IMR-90 (cell line): ENCODE data around the gene TAF1A. TPM values are rescaled to one million over a fixed set of nuclear protein-coding genes. Genes with fewer than 3 reads are reported as not detected.

Experiments used
- ATAC-seq: fragments of 200-7000 bp; cut with Tn5 transposase; 2 replicates; pipeline ENCODE4 v1.9.1; 2020; ENCODE audit warnings: low read depth, mild to moderate bottlenecking, moderate library complexity
- BruUV-seq: library from RNA; stranded (reverse); fragments of 400-500 nt; replicated peaks from 2 replicates; lab custom pipeline; 2021; lab: Mats Ljungman, UMichigan
- CTCF ChIA-PET: fragments of 300-600 bp; formaldehyde crosslinking; extraction: SDS; loops from one replicate; lab custom pipeline; 2021; ENCODE audit warnings: antibody characterized with exemption; lab: Yijun Ruan, JAX
- POLR2A ChIA-PET: fragments of 300-600 bp; sonication (Branson Sonifier 250); formaldehyde crosslinking; loops from one replicate; lab custom pipeline; 2022; ENCODE audit warnings: antibody characterized with exemption; ENCODE audit not compliant: unreplicated experiment; lab: Charles Lee
- DNase-seq: peaks from one replicate; pipeline ENCODE4 v3.0.0; 2013
- H2AFZ ChIP-seq: replicated peaks from 2 replicates; pipeline ENCODE3; 2013; ENCODE audit warnings: low read length, mild to moderate bottlenecking; ENCODE audit not compliant: poor library complexity
- H2AK5ac ChIP-seq: 2 replicates; pipeline ENCODE4 v1.6.1; 2013; ENCODE audit warnings: low read depth, low read length, inconsistent platforms
- H2AK9ac ChIP-seq: replicated peaks from 2 replicates; pipeline ENCODE3; 2013; ENCODE audit warnings: mild to moderate bottlenecking, low read depth, low read length, moderate library complexity; ENCODE audit not compliant: poor library complexity
- H2BK120ac ChIP-seq: 2 replicates; pipeline ENCODE4 v1.6.1; 2013; ENCODE audit warnings: low read depth, low read length, inconsistent platforms
- H2BK15ac ChIP-seq: 3 replicates; pipeline ENCODE4 v1.6.1; 2013; ENCODE audit warnings: low read depth, low read length, inconsistent platforms
- H2BK20ac ChIP-seq: 2 replicates; pipeline ENCODE4 v1.6.1; 2013; ENCODE audit warnings: low read depth, mild to moderate bottlenecking, inconsistent platforms, low read length, moderate library complexity
- H2BK5ac ChIP-seq: 2 replicates; pipeline ENCODE4 v1.6.1; 2013; ENCODE audit warnings: mild to moderate bottlenecking, low read depth, low read length, inconsistent platforms; ENCODE audit not compliant: poor library complexity, severe bottlenecking
- H3K14ac ChIP-seq: replicated peaks from 2 replicates; pipeline ENCODE4 v1.6.1; 2013; ENCODE audit warnings: low read depth, low read length, inconsistent platforms
- H3K18ac ChIP-seq: 2 replicates; pipeline ENCODE4 v1.6.1; 2013; ENCODE audit warnings: low read depth, low read length, control low read depth
- H3K23ac ChIP-seq: 2 replicates; pipeline ENCODE4 v1.6.1; 2013; ENCODE audit warnings: low read depth, low read length, inconsistent platforms
- H3K27ac ChIP-seq: 2 replicates; pipeline ENCODE4 v1.5.1; 2013; ENCODE audit warnings: mild to moderate bottlenecking, control low read depth, low read length; ENCODE audit not compliant: insufficient read depth
- H3K27me3 ChIP-seq: 2 replicates; pipeline ENCODE4 v1.6.1; 2013; ENCODE audit warnings: low read length; ENCODE audit not compliant: control insufficient read depth, insufficient read depth
- H3K36me3 ChIP-seq: 2 replicates; pipeline ENCODE4 v1.6.1; 2013; ENCODE audit warnings: low read length, mixed read lengths; ENCODE audit not compliant: control insufficient read depth, insufficient read depth
- H3K4ac ChIP-seq: 2 replicates; pipeline ENCODE4 v1.6.1; 2013; ENCODE audit warnings: low read depth, low read length, inconsistent platforms
- H3K4me1 ChIP-seq: 2 replicates; pipeline ENCODE4 v1.6.1; 2013; ENCODE audit warnings: low read length, mixed read lengths; ENCODE audit not compliant: control insufficient read depth, insufficient read depth
- H3K4me2 ChIP-seq: 2 replicates; pipeline ENCODE4 v1.6.1; 2013; ENCODE audit warnings: low read depth, mild to moderate bottlenecking, control low read depth, low read length, moderate library complexity
- H3K4me3 ChIP-seq: 2 replicates; pipeline ENCODE4 v1.5.1; 2013; ENCODE audit warnings: low read depth, mild to moderate bottlenecking, control low read depth, low read length, moderate library complexity; ENCODE audit not compliant: insufficient read depth
- H3K56ac ChIP-seq: 2 replicates; pipeline ENCODE4 v1.6.1; 2013; ENCODE audit warnings: low read length, inconsistent platforms; ENCODE audit not compliant: insufficient read depth; ENCODE audit errors: extremely low read depth
- H3K79me1 ChIP-seq, 2 experiments: 2 replicates each; pipeline ENCODE4 v1.6.1; 2013; ENCODE audit warnings: low read length in 2 of 2, inconsistent platforms in 1 of 2, low read depth in 1 of 2
- H3K9ac ChIP-seq: 2 replicates; pipeline ENCODE4 v1.6.1; 2013; ENCODE audit warnings: low read depth, low read length, control low read depth
- H3K9me1 ChIP-seq: 2 replicates; pipeline ENCODE4 v1.6.1; 2013; ENCODE audit warnings: low read length, inconsistent platforms; ENCODE audit not compliant: insufficient read depth
- H3K9me3 ChIP-seq: 2 replicates; pipeline ENCODE4 v1.6.1; 2013; ENCODE audit warnings: low read length; ENCODE audit not compliant: control insufficient read depth, insufficient read depth
- H4K20me1 ChIP-seq: 2 replicates; pipeline ENCODE4 v1.6.1; 2013; ENCODE audit warnings: low read length, inconsistent platforms; ENCODE audit not compliant: insufficient read depth
- H4K5ac ChIP-seq: 2 replicates; pipeline ENCODE4 v1.6.1; 2013; ENCODE audit warnings: mild to moderate bottlenecking, low read depth, low read length, control low read depth
- H4K8ac ChIP-seq, 2 experiments: 2 replicates each; pipeline ENCODE4 v1.6.1; 2013; ENCODE audit warnings: low read depth in 2 of 2, low read length in 2 of 2, control low read depth in 1 of 2, inconsistent platforms in 1 of 2
- H4K91ac ChIP-seq: 2 replicates; pipeline ENCODE4 v1.6.1; 2013; ENCODE audit warnings: low read depth, low read length, inconsistent platforms; ENCODE audit not compliant: insufficient read depth
- BHLHE40 ChIP-seq: fragments of 150-350 bp; IDR thresholded peaks from 2 replicates; pipeline ENCODE4 v1.6.1; 2016; ENCODE audit warnings: mild to moderate bottlenecking, low read depth, low read length
- CHD1 ChIP-seq: IDR thresholded peaks from 2 replicates; pipeline ENCODE4 v1.6.1; 2012; ENCODE audit warnings: low read depth, low read length, improper control_type of control experiment
- CTCF ChIP-seq: conservative IDR thresholded peaks from 2 replicates; pipeline ENCODE4 v1.5.1; 2012; ENCODE audit warnings: mild to moderate bottlenecking, low read depth, low read length, improper control_type of control experiment
- ELK1 ChIP-seq: fragments of 150-350 bp; IDR thresholded peaks from 2 replicates; pipeline ENCODE4 v1.6.1; 2016; ENCODE audit warnings: low read depth, mild to moderate bottlenecking, low read length, moderate library complexity, borderline replicate concordance
- MAFK ChIP-seq: IDR thresholded peaks from 2 replicates; pipeline ENCODE4 v1.6.1; 2012; ENCODE audit warnings: low read depth, low read length, improper control_type of control experiment
- MXI1 ChIP-seq: IDR thresholded peaks from 2 replicates; pipeline ENCODE4 v1.6.1; 2012; ENCODE audit warnings: low read depth, mild to moderate bottlenecking, low read length, moderate library complexity, borderline replicate concordance
- POLR2A ChIP-seq: IDR thresholded peaks from 2 replicates; pipeline ENCODE4 v1.6.1; 2012; ENCODE audit warnings: mild to moderate bottlenecking, low read depth, low read length
- USF2 ChIP-seq: fragments of 150-350 bp; IDR thresholded peaks from 2 replicates; pipeline ENCODE4 v1.6.1; 2017; ENCODE audit warnings: mild to moderate bottlenecking, antibody characterized with exemption, low read length, low read depth
- WGBS, 2 experiments: methylation state at CpG; one replicate each; pipeline versions ENCODE4 v1.1.5 to v1.1.7; 2013; ENCODE audit warnings: missing lambda C conversion rate in 2 of 2; ENCODE audit not compliant: insufficient read length in 1 of 2; ENCODE audit errors: extremely low coverage in 2 of 2; 5-methylcytosine and 5-hydroxymethylcytosine counted together
- dilution Hi-C: fragments of 300-500 bp; cut with HindIII; formaldehyde crosslinking; loops from one replicate; pipeline ENCODE4 v1.14.3; 2018; ENCODE audit warnings: low sequenced_read_pairs; ENCODE audit not compliant: unreplicated experiment
- in situ Hi-C: fragments of 300-500 bp; cut with MboI; formaldehyde crosslinking; loops from 3 replicates; pipeline ENCODE4 v1.14.3; 2019; ENCODE audit warnings: low sequenced_read_pairs, inconsistent platforms, mixed read lengths
- intact Hi-C: fragments of 100-400 bp; cut with micrococcal nuclease; formaldehyde crosslinking; loops from 2 replicates; pipeline ENCODE4 v1.10.0; 2022
- polyA plus RNA-seq, 3 experiments: library from polyadenylated mRNA; depleted of rRNA; stranded (reverse); fragments of >200 nt; gene quantifications; 2 replicates each; pipeline ENCODE4 v1.2.3, GENCODE V29; 2012; ENCODE audit warnings: low replicate concordance in 1 of 3
- total RNA-seq: library from RNA; depleted of rRNA; stranded (reverse); fragments of >200 nt; gene quantifications from 2 replicates; pipeline ENCODE4 v1.2.3, GENCODE V29; 2012

The TAF1A gene
- total and polyA plus RNA-seq, 2 of the 4 experiments (the other 2 are of a cell fraction) = 3.8 to 5.4 TPM

GRCh38 chr1:222618001-222618879 lies 28.5 kb upstream of the TAF1A start, which contains the start of gene MIA3:
Gene MIA3, plus strand, starts transcription at chr1:222618097. Its CDS starts 14 bp downstream, at chr1:222618111.
- Histone ChIP-seq H3K27me3 (no peaks in the 10 kb centered on the region), H3K9ac (peak within 1 kb of the TSS; percentile 62), H3K4me2 (peak within 1 kb of the TSS; percentile 84), H2BK120ac (peak within 1 kb of the TSS; percentile 42; the same call in 1 of the 2 replicates), H2BK20ac (no peak within 1 kb of the TSS), H3K14ac (peak within 1 kb of the TSS; percentile 70), H4K5ac (peak within 1 kb of the TSS; percentile 68), H3K4ac (peak within 1 kb of the TSS; percentile 89), H3K18ac (peak within 1 kb of the TSS; percentile 1; the same call in 1 of the 2 replicates), H3K9me3 (no peaks in the 10 kb centered on the region), H4K20me1 (peaks cover 5% of the 10 kb centered on the region; the same call in 1 of the 2 replicates), H3K27ac (peak within 1 kb of the TSS; percentile 65), H2AFZ (peak within 1 kb of the TSS; percentile 94), H2AK5ac (peak within 1 kb of the TSS; percentile 13; the same call in 1 of the 2 replicates), H4K8ac (peak within 1 kb of the TSS; percentile 19 to 66), H3K23ac (peak within 1 kb of the TSS; percentile 92), H3K56ac (no peak within 1 kb of the TSS), H2BK15ac (no peak within 1 kb of the TSS), H3K9me1 (peaks cover 6% of the 10 kb centered on the region), H3K4me1 (peaks cover 7% of the 10 kb centered on the region), H3K79me1 (peaks cover 9 to 28% of the 10 kb centered on the region in 2 experiments; a peak in 3 of 4 replicates), H3K36me3 (peaks cover 2% of the 10 kb centered on the region), H2BK5ac (peak within 1 kb of the TSS; percentile 44), H3K4me3 (peak within 1 kb of the TSS; percentile 90), H2AK9ac (peak within 1 kb of the TSS; percentile 91), H4K91ac (peak within 1 kb of the TSS; percentile 30)
- in situ Hi-C loops (no loop called here), dilution Hi-C loops (no loop called here), intact Hi-C loops (loop anchor here (2.0 kb wide), 1 partner anchor 71 kb away; no protein-coding TSS in a partner anchor)
- ATAC-seq (peak; percentile 73), DNase-seq (peak; percentile 10)
- no peak for TF ChIP-seq USF2
- peak; percentile 64; the same call in 1 of the 2 replicates for TF ChIP-seq MXI1
- peak; percentile 55; the same call in 1 of the 2 replicates for TF ChIP-seq POLR2A
- TF ChIP-seq CTCF = no peak
- TF ChIP-seq ELK1 = no peak
- peak; percentile 51; the same call in 1 of the 2 replicates for TF ChIP-seq BHLHE40
- no peak for TF ChIP-seq CHD1
- no peak for TF ChIP-seq MAFK
- POLR2A ChIA-PET = no interaction called here
- WGBS, 2 experiments = 1% methylated on average over 31 of the region's 81 CpGs; no CpG with 5 or more reads in 1 of the 2 experiments
- CTCF ChIA-PET = no interaction called here
- BruUV-seq = no TSS peak
